HepG2 (cell line): ENCODE results near the gene SLC8A2. TPM values are rescaled to one million over a fixed set of nuclear protein-coding genes. Genes with fewer than 3 reads are reported as not detected.

ENCODE experiments used
- AHDC1 ChIP-seq: sonication (generic); formaldehyde crosslinking; IDR thresholded peaks from 2 replicates; pipeline ENCODE4 v1.5.1; 2020; ENCODE audit warnings: mild to moderate bottlenecking, missing genetic modification reagents, borderline replicate concordance
- HNRNPLL ChIP-seq: fragments of 200-400 bp; formaldehyde crosslinking; IDR thresholded peaks from 2 replicates; pipeline ENCODE4 v1.6.1; 2017; ENCODE audit warnings: mild to moderate bottlenecking, low read depth, low read length; ENCODE audit not compliant: poor library complexity, severe bottlenecking
- JUN ChIP-seq: sonication (generic); formaldehyde crosslinking; IDR thresholded peaks from 2 replicates; pipeline ENCODE4 v1.4.0; 2020; ENCODE audit warnings: mild to moderate bottlenecking, missing genetic modification reagents
- PRDM4 ChIP-seq: sonication (generic); formaldehyde crosslinking; IDR thresholded peaks from 2 replicates; pipeline ENCODE4 v1.9.0; 2021; ENCODE audit warnings: missing genetic modification reagents, borderline replicate concordance
- U2AF1 ChIP-seq: fragments of 200-400 bp; formaldehyde crosslinking; optimal IDR thresholded peaks from 2 replicates; pipeline ENCODE3; 2017; ENCODE audit warnings: mild to moderate bottlenecking, low read depth, low read length
- XBP1 ChIP-seq: sonication (generic); formaldehyde crosslinking; IDR thresholded peaks from 2 replicates; pipeline ENCODE4 v1.5.0; 2020; ENCODE audit warnings: missing genetic modification reagents
- ZFP36L1 ChIP-seq: sonication (generic); formaldehyde crosslinking; IDR thresholded peaks from 2 replicates; pipeline ENCODE4 v1.8.0; 2022; ENCODE audit warnings: mild to moderate bottlenecking, missing genetic modification reagents, moderate library complexity
- ZMAT3 ChIP-seq: sonication (generic); formaldehyde crosslinking; conservative IDR thresholded peaks from 2 replicates; pipeline ENCODE4 v1.7.0; 2021; ENCODE audit warnings: missing genetic modification reagents
- ZNF121 ChIP-seq: sonication (generic); formaldehyde crosslinking; IDR thresholded peaks from 2 replicates; pipeline ENCODE4 v1.5.0; 2020; ENCODE audit warnings: mild to moderate bottlenecking, missing genetic modification reagents
- ZNF253 ChIP-seq: sonication (generic); formaldehyde crosslinking; IDR thresholded peaks from 2 replicates; pipeline ENCODE4 v1.8.0; 2022; ENCODE audit warnings: mild to moderate bottlenecking, missing genetic modification reagents, borderline replicate concordance
- ZNF263 ChIP-seq: sonication (generic); formaldehyde crosslinking; IDR thresholded peaks from 2 replicates; pipeline ENCODE4 v1.4.0; 2020; ENCODE audit warnings: missing genetic modification reagents
- ZNF619 ChIP-seq: sonication (generic); formaldehyde crosslinking; IDR thresholded peaks from 2 replicates; pipeline ENCODE4 v1.4.0; 2020; ENCODE audit warnings: mild to moderate bottlenecking, missing genetic modification reagents
- ZNF713 ChIP-seq: sonication (generic); formaldehyde crosslinking; IDR thresholded peaks from 2 replicates; pipeline ENCODE4 v1.4.0; 2020; ENCODE audit warnings: mild to moderate bottlenecking, missing genetic modification reagents
- ZNF850 ChIP-seq: sonication (generic); formaldehyde crosslinking; conservative IDR thresholded peaks from 2 replicates; pipeline ENCODE4 v1.9.0; 2021; ENCODE audit warnings: mild to moderate bottlenecking, missing genetic modification reagents
- ZNF891 ChIP-seq: sonication (generic); formaldehyde crosslinking; IDR thresholded peaks from 2 replicates; pipeline ENCODE4 v1.5.0; 2020; ENCODE audit warnings: mild to moderate bottlenecking, missing genetic modification reagents
- polyA plus RNA-seq, 8 experiments: library from polyadenylated mRNA; depleted of rRNA in 3 of 8; stranded (reverse) in 7 of 8; unstranded in 1 of 8; fragments of >200 nt; fragmentation: Illumina TruSeq in 4 of 8; extraction: Trizol in 4 of 8; gene quantifications; 2 replicates each; pipeline versions ENCODE4 v1.2.1 to v1.2.3, GENCODE V29; 2011 to 2016; ENCODE audit warnings: low read depth in 4 of 8, missing spikeins in 1 of 8, mixed read lengths in 1 of 8; ENCODE audit not compliant: insufficient read depth in 1 of 8
- total RNA-seq, 5 experiments: library from RNA; depleted of rRNA; stranded (reverse); fragments of >200 nt; fragmentation: Illumina TruSeq; extraction: Trizol; gene quantifications; 2 replicates each; pipeline ENCODE4 v1.2.3, GENCODE V29; 2016; ENCODE audit warnings: low read depth in 1 of 5
- TF ChIP-seq, protein P1 (sequence below): sonication (generic); formaldehyde crosslinking; IDR thresholded peaks from 2 replicates; pipeline ENCODE4 v1.9.0; 2021; ENCODE audit warnings: missing genetic modification reagents, mild to moderate bottlenecking, borderline replicate concordance
- TF ChIP-seq, protein P2 (sequence below): sonication (generic); formaldehyde crosslinking; IDR thresholded peaks from 2 replicates; pipeline ENCODE4 v1.4.0; 2020; ENCODE audit warnings: missing genetic modification reagents
- TF ChIP-seq, protein P3 (sequence below): sonication (generic); formaldehyde crosslinking; IDR thresholded peaks from 2 replicates; pipeline ENCODE4 v1.5.0; 2020; ENCODE audit warnings: mild to moderate bottlenecking, missing genetic modification reagents, borderline replicate concordance

SLC8A2 gene
- total and polyA plus RNA-seq, 2 of the 13 experiments (the other 11 are each of a cell fraction or from before 2014, with no cell fraction given), result 0.02 TPM; not detected in 1

DNA sequence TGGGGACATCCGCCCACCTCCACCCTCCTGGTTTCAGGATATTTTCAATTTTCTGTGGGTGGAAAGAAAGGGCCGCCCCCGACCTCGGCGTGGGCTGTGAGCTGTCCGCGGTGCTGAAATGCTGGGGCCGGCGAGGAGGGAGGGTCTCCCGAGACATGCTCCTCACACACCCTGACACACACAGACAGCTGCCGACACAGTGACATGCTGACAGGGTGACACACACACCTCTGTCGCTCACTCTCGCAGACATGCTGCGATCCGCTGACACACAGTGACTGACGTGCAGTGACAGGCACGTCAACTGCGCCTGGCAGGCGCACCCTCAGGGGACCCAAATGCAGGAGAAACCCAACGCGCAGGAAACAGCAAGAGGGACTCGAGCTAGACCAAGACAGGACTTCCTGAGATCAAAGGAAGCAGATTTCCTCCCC lies 27.3 kb downstream of the SLC8A2 start (continued):
- TF ChIP-seq, protein P1, sequence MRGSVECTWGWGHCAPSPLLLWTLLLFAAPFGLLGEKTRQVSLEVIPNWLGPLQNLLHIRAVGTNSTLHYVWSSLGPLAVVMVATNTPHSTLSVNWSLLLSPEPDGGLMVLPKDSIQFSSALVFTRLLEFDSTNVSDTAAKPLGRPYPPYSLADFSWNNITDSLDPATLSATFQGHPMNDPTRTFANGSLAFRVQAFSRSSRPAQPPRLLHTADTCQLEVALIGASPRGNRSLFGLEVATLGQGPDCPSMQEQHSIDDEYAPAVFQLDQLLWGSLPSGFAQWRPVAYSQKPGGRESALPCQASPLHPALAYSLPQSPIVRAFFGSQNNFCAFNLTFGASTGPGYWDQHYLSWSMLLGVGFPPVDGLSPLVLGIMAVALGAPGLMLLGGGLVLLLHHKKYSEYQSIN (CRISPR knock-in tag), result no peak
- no peak for TF ChIP-seq PRDM4 (CRISPR knock-in tag)
- no peak for TF ChIP-seq ZNF713
- no peak for TF ChIP-seq JUN
- no peak for TF ChIP-seq U2AF1
- TF ChIP-seq, protein P2, sequence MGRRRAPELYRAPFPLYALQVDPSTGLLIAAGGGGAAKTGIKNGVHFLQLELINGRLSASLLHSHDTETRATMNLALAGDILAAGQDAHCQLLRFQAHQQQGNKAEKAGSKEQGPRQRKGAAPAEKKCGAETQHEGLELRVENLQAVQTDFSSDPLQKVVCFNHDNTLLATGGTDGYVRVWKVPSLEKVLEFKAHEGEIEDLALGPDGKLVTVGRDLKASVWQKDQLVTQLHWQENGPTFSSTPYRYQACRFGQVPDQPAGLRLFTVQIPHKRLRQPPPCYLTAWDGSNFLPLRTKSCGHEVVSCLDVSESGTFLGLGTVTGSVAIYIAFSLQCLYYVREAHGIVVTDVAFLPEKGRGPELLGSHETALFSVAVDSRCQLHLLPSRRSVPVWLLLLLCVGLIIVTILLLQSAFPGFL (CRISPR knock-in tag), result no peak
- TF ChIP-seq ZNF619 (CRISPR knock-in tag), result no peak
- TF ChIP-seq HNRNPLL, result no peak
- TF ChIP-seq, protein P3, sequence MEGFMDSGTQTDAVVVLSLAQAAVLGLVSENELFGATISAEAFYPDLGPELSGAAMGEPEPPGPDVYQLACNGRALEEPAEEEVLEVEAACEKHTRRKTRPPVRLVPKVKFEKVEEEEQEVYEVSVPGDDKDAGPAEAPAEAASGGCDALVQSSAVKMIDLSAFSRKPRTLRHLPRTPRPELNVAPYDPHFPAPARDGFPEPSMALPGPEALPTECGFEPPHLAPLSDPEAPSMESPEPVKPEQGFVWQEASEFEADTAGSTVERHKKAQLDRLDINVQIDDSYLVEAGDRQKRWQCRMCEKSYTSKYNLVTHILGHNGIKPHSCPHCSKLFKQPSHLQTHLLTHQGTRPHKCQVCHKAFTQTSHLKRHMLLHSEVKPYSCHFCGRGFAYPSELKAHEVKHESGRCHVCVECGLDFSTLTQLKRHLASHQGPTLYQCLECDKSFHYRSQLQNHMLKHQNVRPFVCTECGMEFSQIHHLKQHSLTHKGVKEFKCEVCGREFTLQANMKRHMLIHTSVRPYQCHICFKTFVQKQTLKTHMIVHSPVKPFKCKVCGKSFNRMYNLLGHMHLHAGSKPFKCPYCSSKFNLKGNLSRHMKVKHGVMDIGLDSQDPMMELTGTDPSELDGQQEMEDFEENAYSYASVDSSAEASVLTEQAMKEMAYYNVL (CRISPR knock-in tag), result no peak
- TF ChIP-seq AHDC1 (CRISPR knock-in tag), result no peak
- TF ChIP-seq ZNF263 (CRISPR knock-in tag), result no peak
- no peak for TF ChIP-seq XBP1 (CRISPR knock-in tag)
- TF ChIP-seq ZNF253 (CRISPR knock-in tag), result no peak
- TF ChIP-seq ZNF850 (CRISPR knock-in tag), result no peak
- TF ChIP-seq ZFP36L1 (CRISPR knock-in tag), result no peak
- no peak for TF ChIP-seq ZMAT3 (CRISPR knock-in tag)
- no peak; the same call in 1 of the 2 replicates for TF ChIP-seq ZNF121
- TF ChIP-seq ZNF891, result no peak
